Measurements from ENCODE around the gene CLDND2.
"Not testable (repeated sequence)": the region's sequence is repeated elsewhere in the genome, so short reads cannot be mapped to it uniquely, and the experiment has no call there.

CLDND2 gene

GRCh38 chr19:51368366-51369282 lies at the start of gene CLDND2:
Gene CLDND2 (minus strand): TSS chr19:51369003. CDS start chr19:51368577, 426 bp downstream.
- DNase-seq (ENCODE audit: low spot score in 2 of 2), result no peak
- no peaks in the 10 kb centered on the region for H3K9me3 ChIP-seq
- H3K27me3 ChIP-seq (ENCODE audit: low read depth), result no peaks in the 10 kb centered on the region
- in situ Hi-C loops (cut with MboI; ENCODE audit: low sequenced_read_pairs), result no loop called here
- no peaks in the 10 kb centered on the region for H3K36me3 ChIP-seq (replicated peaks)
- peaks cover 4% of the 10 kb centered on the region; the same call in 1 of the 2 replicates for H3K4me1 ChIP-seq
- H3K4me3 ChIP-seq, result peak within 1 kb of the TSS; percentile 79

GRCh38 chr19:51417810-51418157 lies 49.0 kb upstream of the CLDND2 start:
- Histone ChIP-seq H3K27me3 (ENCODE audit: low read depth) (peaks cover 2% of the 10 kb centered on the region; the same call in 1 of the 2 replicates), H3K9me3 (no peaks in the 10 kb centered on the region), H3K36me3 (replicated peaks) (no peaks in the 10 kb centered on the region), H3K4me1 (no peaks in the 10 kb centered on the region), H3K4me3 (no peak overlapping the region)
- in situ Hi-C loops (cut with MboI; ENCODE audit: low sequenced_read_pairs), result no loop called here
- no peak for DNase-seq (ENCODE audit: low spot score in 2 of 2)

- Histone ChIP-seq H3K9me3 (no peaks in the 10 kb centered on the region), H3K4me3 (no peak within 1 kb of the TSS), H3K4me1 (no peaks in the 10 kb centered on the region), H3K27me3 (ENCODE audit: low read depth) (peaks cover 2% of the 10 kb centered on the region; the same call in 1 of the 2 replicates), H3K36me3 (replicated peaks) (no peaks in the 10 kb centered on the region)
- no peak for DNase-seq (ENCODE audit: low spot score in 2 of 2)
- in situ Hi-C loops (cut with MboI; ENCODE audit: low sequenced_read_pairs), result no loop called here
Observed at GRCh38 chr19:51417107-51417809, 48.5 kb upstream of the CLDND2 start, which contains the start of gene SIGLEC10. Gene SIGLEC10 (minus strand): TSS chr19:51417642. CDS start chr19:51417581, 61 bp downstream.

GRCh38 chr19:51416422-51416821 lies 47.6 kb upstream of the CLDND2 start:
- DNase-seq (ENCODE audit: low spot score in 2 of 2); H3K4me3 ChIP-seq; in situ Hi-C loops (cut with MboI; ENCODE audit: low sequenced_read_pairs); H3K4me1 ChIP-seq; H3K36me3 ChIP-seq (replicated peaks); H3K9me3 ChIP-seq; H3K27me3 ChIP-seq (ENCODE audit: low read depth): not testable (repeated sequence)

GRCh38 chr19:51415187-51415586 lies 46.4 kb upstream of the CLDND2 start:
- Histone ChIP-seq H3K27me3 (ENCODE audit: low read depth) (peaks cover 2% of the 10 kb centered on the region; the same call in 1 of the 2 replicates), H3K4me3 (no peak overlapping the region), H3K36me3 (replicated peaks) (no peaks in the 10 kb centered on the region), H3K9me3 (no peaks in the 10 kb centered on the region), H3K4me1 (no peaks in the 10 kb centered on the region)
- DNase-seq (ENCODE audit: low spot score in 2 of 2), result no peak
- in situ Hi-C loops (cut with MboI; ENCODE audit: low sequenced_read_pairs), result no loop called here

GRCh38 chr19:51410950-51411748 lies 42.3 kb upstream of the CLDND2 start:
- DNase-seq (ENCODE audit: low spot score in 2 of 2), result no peak
- H3K4me1 ChIP-seq, result 0 out of 2 replicates have a peak, but pooled peaks cover 5% of the 10 kb centered on the region
- no peak overlapping the region for H3K4me3 ChIP-seq
- H3K9me3 ChIP-seq, result no peaks in the 10 kb centered on the region
- H3K27me3 ChIP-seq (ENCODE audit: low read depth), result no peaks in the 10 kb centered on the region
- no peaks in the 10 kb centered on the region for H3K36me3 ChIP-seq (replicated peaks)
- in situ Hi-C loops (cut with MboI; ENCODE audit: low sequenced_read_pairs), result no loop called here

- peaks cover 3% of the 10 kb centered on the region; the same call in 1 of the 2 replicates for H3K9me3 ChIP-seq
- no peak overlapping the region for H3K4me3 ChIP-seq
- 0 out of 2 replicates have a peak, but pooled peaks cover 5% of the 10 kb centered on the region for H3K4me1 ChIP-seq
- in situ Hi-C loops (cut with MboI; ENCODE audit: low sequenced_read_pairs), result no loop called here
- peak in 1 of 2 experiments; percentile 30 for DNase-seq (ENCODE audit: low spot score in 2 of 2)
- no peaks in the 10 kb centered on the region for H3K27me3 ChIP-seq (ENCODE audit: low read depth)
- no peaks in the 10 kb centered on the region for H3K36me3 ChIP-seq (replicated peaks)
Observed at GRCh38 chr19:51407511-51408131, 38.8 kb upstream of the CLDND2 start.

- Histone ChIP-seq H3K36me3 (replicated peaks) (no peaks in the 10 kb centered on the region), H3K27me3 (ENCODE audit: low read depth) (no peaks in the 10 kb centered on the region), H3K4me3 (no peak overlapping the region), H3K9me3 (peaks cover 12% of the 10 kb centered on the region; the same call in 1 of the 2 replicates), H3K4me1 (no peaks in the 10 kb centered on the region)
- DNase-seq (ENCODE audit: low spot score in 2 of 2), result no peak
- in situ Hi-C loops (cut with MboI; ENCODE audit: low sequenced_read_pairs), result no loop called here
Observed at GRCh38 chr19:51402117-51402516, 33.3 kb upstream of the CLDND2 start.

GRCh38 chr19:51399936-51400335 lies 31.1 kb upstream of the CLDND2 start:
- H3K4me3 ChIP-seq; H3K36me3 ChIP-seq (replicated peaks); DNase-seq (ENCODE audit: low spot score in 2 of 2); H3K4me1 ChIP-seq; H3K27me3 ChIP-seq (ENCODE audit: low read depth); in situ Hi-C loops (cut with MboI; ENCODE audit: low sequenced_read_pairs): not testable (repeated sequence)
- peaks cover 12% of the 10 kb centered on the region; the same call in 1 of the 2 replicates for H3K9me3 ChIP-seq

- Histone ChIP-seq H3K9me3 (peaks cover 12% of the 10 kb centered on the region; the same call in 1 of the 2 replicates), H3K36me3 (replicated peaks) (no peaks in the 10 kb centered on the region), H3K4me3 (no peak overlapping the region), H3K27me3 (ENCODE audit: low read depth) (no peaks in the 10 kb centered on the region), H3K4me1 (peaks cover 2% of the 10 kb centered on the region; the same call in 1 of the 2 replicates)
- in situ Hi-C loops (cut with MboI; ENCODE audit: low sequenced_read_pairs), result no loop called here
- DNase-seq (ENCODE audit: low spot score in 2 of 2), result no peak
Observed at GRCh38 chr19:51399231-51399630, 30.4 kb upstream of the CLDND2 start.

GRCh38 chr19:51398096-51398704 lies 29.4 kb upstream of the CLDND2 start:
- Histone ChIP-seq H3K4me3 (no peak overlapping the region), H3K27me3 (ENCODE audit: low read depth) (no peaks in the 10 kb centered on the region), H3K4me1 (peaks cover 8% of the 10 kb centered on the region), H3K9me3 (peaks cover 12% of the 10 kb centered on the region; the same call in 1 of the 2 replicates), H3K36me3 (replicated peaks) (no peaks in the 10 kb centered on the region)
- peak in 1 of 2 experiments; percentile 48 for DNase-seq (ENCODE audit: low spot score in 2 of 2)
- in situ Hi-C loops (cut with MboI; ENCODE audit: low sequenced_read_pairs), result no loop called here

GRCh38 chr19:51397453-51397852 lies 28.6 kb upstream of the CLDND2 start:
- H3K4me3 ChIP-seq; H3K4me1 ChIP-seq; H3K9me3 ChIP-seq; in situ Hi-C loops (cut with MboI; ENCODE audit: low sequenced_read_pairs); DNase-seq (ENCODE audit: low spot score in 2 of 2); H3K36me3 ChIP-seq (replicated peaks); H3K27me3 ChIP-seq (ENCODE audit: low read depth): not testable (repeated sequence)
